ENCODE data around the gene ADAMTSL1.
A peak's percentile ranks its signal among the peaks of the same experiment; 100 is the strongest.

The ADAMTSL1 gene

DNA sequence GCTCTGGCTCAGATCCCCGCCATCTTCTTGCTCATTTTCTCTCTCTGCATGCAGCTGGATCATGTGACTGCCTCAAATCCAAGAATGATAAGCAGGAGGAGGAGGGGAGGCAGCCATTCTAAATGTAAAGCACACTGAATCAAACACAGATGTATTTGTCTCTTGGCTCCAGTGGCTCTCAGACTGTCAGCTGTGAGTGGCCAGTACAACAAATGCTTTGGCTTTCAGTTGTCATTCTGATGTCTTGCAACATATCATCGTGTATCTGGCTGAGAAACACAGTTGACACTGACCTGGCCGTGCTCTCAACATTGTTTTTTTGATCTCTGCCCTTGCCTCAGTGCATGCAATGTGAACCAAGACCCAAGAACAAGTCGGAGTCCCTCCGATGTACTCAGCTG is 233.1 kb downstream of the ADAMTSL1 start:
- no peak for DNase-seq

DNA sequence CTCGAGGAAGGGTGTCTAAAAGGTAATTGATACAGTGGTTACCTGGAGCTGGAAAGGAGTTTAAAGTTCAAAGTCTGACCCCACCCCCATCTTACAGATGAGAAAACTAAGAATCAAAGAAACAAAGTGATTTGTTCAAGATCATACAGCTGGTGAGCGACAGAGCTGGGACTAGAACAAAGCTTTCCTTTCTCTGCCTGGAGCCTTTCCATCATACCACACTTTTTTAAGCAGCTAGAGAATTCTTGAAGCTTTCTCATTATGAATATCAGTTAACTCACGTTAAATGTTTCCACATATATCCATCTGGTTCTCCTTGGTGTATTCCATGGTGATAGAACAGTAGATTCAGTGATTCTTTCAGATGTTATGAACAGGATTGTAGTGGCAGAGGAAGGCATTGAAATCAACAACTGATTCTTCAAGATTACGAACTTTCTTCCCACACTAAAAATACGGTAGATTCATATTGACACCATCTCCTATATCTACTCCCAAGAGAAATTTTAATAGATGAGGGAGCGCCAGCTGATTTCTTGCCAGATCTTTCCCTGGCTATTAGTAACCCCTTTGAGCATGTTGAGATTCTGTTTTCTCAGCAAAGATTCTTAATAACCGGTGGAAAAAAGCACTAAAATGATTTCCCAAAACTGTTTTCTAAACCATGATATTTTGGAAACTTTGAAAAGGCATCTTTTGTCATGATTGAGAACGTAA is 233.7 kb downstream of the ADAMTSL1 start:
- no peak for DNase-seq

DNA sequence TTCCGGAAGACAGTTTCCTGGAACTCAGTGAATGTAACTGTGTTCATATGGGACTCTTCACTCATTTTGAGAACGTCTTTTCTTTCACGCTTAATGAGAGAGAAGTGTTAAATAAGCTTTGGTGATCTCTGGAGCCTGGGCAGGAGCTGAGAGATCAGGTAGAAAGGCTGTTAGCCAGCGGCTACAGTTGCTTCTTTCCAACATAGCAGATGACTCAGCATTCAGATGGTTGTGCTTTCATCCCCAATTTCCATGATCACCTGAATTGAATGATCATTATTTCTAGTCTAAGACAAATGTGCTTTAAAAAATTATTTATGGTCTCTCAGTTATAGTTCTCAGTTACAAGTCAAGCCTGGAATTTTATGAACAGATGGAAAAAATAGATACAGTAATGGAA is 234.5 kb downstream of the ADAMTSL1 start:
- DNase-seq = no peak

DNA sequence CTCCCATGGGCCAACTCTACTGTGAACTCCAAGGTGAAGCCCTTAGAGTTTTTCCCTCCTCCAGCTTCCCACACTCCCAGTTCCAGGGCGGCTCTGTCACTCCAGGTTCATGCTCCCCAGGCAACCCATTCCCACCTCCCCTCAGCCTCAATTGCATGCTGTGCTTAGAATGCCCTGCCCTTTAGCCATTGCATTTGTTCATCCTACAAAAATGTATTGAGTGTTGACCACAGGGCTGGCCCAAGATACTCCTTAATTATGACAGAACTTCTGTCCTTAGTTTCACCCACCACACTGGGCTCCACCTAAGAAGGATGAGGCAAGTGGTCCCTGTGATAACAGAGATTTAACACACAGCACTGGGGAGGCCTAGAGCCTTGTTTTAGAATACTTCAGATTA is 236.1 kb downstream of the ADAMTSL1 start:
- DNase-seq = no peak

DNA sequence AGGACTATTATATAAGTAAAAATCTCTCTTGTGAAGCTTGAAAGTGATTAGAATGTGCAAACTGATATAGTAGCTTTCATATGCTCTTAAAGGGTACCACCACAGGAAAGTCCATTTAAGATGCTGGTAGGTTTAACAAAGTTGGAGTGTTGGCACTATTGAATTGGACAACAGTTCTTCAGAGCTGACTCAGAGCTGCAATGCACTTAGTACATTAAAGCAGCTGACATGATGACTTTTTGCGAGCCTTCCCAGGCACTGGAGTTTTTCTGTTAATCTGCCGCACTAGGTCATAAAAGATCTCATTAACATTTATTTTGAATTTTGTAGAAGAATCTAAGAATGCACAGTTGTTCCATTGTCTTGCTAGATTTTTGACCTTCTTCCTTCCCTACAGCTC is 243.8 kb downstream of the ADAMTSL1 start:
- DNase-seq = no peak

DNA sequence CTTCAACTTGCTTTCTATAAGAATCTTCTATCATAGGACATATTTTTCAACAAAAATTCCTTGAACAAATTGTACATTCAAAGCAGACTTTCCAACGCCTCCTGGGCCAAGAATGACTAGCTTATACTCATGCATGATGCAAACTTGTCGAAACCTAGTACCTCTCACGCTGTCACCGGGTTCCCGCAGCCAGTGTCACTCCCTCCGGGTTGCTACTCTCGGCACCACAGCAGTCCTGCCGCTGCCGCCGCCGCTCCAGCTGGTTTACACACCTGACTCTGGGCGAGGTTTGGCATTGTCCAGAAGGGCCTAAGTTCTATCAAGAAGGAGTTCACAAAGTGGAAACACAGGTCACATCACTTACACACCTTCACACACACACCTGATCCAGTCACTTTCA is 244.4 kb downstream of the ADAMTSL1 start:
- DNase-seq = no peak

DNA sequence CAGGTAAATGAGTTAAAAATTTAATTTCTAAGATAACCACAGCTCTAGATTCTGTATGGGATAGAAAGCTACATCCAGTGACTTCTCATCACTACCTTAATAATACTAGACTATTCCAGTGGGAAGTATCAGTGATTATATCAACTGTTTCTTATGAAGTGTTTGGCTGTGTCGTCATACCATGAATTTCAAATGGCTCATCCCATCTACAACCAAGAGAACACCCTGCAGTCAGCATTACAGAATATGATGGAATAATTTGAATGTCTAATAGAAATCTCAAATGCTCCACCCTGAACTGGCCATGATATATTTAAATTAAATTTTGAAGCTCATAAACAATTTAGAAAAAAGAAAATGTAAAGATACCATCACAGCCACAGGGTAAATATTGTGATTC is 245.0 kb downstream of the ADAMTSL1 start:
- DNase-seq = no peak

DNA sequence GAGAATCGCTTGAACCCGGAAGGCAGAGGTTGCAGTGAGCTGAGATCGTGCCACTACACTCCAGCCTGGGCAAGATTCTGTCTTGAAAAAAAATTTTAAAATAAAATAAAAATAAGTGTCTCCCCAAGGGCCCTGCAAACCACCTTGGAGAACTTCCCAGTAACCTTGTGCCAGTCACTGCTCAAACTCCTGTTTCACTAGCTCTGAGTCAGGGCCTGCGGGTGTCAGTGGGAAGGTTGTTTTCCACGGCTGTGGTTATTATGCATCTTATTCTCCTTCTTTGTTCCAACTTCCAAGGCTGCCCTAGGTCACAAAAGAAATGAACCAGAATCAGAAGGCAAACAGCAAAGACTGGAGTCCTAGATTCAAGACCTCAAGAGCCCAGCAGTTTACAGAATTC is 246.7 kb downstream of the ADAMTSL1 start:
- no peak for DNase-seq

DNA sequence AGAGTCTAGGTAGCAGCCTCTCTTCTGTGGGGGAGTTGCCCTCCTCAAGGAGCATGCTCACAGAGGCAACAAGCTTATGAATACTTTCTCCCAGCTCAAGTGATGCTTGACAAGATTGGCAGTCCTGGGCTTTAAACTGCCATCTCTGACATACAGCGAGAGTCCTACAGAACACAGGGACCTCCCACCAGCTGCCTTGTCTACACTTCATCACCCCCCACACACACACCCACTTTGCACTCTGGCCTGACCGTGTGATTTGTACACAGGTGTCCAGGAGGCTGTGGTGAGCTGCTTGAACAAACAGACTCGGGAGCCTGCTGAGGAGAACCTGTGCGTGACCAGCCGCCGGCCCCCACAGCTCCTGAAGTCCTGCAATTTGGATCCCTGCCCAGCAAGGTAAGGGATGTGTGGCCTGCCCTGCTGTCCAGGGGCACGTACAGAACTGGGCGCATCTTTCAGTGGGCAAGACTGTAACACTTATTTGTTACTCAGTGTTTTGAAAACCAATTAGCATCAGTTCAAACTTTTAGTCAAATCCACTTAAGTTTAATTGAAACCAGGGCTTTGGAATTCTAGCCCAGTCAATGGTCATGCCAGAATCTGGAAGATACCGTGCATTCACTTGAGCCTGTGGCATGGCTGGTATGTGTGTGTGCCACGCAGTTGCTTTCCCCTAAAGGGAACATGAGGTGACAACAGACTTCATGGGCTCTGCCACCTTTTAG is 247.5 kb downstream of the ADAMTSL1 start:
- DNase-seq = peak; percentile 61

DNA sequence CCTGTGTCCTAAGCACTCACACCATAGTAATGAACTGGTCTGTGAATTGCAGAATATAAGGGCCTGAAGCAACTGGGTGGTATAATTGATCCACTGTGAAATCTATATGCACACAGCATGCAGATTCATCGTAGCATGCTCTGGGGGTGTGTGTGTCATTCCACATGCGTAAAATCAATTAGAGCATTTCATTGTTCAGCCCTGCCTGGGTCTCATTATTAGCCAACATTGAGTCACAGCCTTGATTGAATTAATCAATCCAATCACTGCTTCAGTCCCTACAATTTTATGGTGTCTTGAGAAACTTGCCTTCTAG is 248.0 kb downstream of the ADAMTSL1 start:
- DNase-seq = no peak

DNA sequence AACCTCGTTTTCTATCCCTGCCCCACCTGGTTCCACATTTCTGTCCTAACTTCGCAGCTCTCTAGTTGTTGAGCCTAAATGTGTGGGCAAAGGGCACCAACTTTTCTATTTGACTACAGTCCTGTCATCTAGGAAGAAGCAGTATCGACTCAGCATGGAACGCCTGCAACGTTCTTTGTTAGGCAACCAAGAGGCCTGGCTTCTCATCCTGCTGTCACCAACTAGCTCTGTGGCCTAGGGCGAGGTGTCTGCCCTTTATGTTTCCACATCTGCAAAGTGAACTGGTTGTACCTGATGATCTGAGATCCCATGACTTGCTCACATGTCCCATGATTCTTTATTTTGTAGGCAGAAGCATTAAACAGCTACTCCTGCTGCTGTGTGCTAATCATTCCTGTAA is 248.9 kb downstream of the ADAMTSL1 start:
- DNase-seq = no peak

DNA sequence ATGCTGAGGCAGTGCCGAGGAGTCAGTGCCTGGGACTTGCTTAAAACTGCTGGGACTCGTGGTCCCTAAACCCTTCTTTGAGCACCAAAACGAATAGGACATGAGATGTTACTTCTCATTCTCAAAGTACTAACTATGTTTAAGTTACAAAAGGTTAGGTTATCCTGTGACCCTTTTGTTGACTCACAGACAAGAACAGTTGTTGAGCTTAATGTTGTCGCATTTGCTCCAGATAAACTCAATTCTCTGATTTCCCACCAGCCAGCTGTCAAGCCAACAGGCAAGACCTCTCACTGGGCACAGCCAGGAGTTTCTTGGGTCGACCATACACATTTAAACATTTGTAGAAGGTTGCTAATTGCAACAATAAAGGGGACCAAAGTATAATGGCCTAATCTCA is 249.4 kb downstream of the ADAMTSL1 start:
- DNase-seq = no peak

DNA sequence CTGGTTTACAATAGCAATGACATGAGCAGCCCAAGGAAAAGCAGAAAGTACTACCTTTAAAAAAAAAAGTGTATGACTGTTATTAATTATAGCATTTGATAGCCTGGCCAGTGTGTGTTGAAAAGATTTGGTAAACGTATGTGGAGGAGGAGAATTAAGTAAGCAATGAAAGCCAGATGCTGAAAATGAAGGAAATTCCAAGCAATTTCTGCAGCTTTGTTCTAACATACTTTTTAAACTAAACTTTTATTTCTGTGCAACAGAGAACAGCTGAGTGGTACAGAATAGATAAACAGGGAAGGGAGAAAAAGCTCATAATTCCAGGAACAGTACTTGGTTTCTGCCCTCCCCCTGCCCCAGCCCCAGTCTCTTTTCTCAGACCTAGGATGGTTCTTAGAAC is 252.6 kb downstream of the ADAMTSL1 start:
- no peak for DNase-seq

DNA sequence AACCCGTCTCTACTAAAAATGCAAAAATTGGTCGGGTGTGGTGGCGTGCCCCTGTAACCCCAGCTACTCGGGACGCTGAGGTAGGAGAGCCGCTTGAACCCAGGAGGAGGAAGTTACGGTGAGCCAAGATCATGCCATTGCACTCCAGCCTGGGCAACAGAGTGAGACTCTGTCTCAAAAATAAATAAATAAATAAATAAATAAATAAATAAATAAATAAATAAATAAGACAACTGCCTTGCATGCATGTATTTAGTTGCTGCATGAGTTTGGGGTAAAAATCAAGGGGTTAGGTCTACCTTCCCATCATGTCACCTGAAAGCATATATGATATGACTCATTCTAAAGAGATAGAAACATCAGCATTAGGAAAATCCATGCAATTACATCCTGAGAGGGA is 254.0 kb downstream of the ADAMTSL1 start:
- DNase-seq = no peak

DNA sequence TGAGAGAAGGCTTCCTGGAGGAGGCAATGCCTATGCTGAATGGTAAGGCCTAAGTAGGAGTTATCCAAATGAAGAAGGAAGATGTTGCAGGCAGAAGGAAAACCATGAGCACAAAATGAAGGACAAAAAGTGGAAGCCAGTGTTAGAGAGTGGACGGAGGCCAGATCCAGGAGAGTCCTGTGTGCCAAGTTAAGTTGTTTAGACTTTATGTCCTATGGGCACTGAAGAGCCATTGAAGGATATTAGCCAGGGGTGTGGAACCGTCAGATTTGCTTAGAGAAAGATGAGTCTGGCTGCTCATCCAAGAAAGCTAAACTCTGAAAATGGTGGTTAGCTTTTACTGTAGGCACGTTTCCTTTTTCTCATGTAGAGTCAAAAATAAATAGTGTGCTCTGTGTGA is 254.7 kb downstream of the ADAMTSL1 start:
- DNase-seq = no peak

DNA sequence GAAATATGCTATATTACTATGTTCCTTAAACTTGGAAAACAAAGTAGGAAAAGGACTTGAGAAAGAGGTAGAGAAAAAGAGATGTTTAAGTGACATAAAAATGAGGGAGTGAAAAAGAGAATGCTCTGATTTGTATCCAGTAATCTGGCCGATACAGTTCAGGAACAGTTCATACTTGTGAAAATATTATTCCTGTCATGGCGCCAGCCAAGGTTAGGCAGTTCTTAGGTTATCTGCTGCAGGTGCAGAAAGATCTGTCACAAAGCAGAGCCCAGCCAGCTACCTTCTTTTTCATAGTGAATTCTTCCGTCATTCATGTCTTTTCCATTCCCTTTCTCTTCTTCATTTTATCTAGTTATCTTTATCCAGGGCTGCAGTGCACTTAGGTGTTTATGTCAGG is 256.3 kb downstream of the ADAMTSL1 start:
- no peak for DNase-seq

DNA sequence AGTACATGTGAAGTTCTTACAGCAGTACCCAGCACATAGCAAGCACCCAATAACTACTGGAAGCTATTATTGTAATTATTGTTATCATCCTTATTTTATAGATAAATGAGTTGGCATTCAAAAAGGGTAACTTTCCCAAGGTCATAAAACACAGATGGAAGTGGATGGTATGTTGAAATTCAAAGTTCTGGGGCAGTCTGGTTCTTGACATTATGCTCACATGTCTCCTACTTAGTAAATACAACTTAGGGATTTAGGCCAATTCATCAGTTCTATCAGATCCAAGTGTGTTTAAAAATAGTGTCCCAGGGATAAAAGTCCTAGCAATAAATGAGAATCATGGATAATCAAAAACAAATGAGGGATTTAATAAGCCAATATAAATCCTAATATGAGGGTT is 265.2 kb downstream of the ADAMTSL1 start:
- DNase-seq = no peak

DNA sequence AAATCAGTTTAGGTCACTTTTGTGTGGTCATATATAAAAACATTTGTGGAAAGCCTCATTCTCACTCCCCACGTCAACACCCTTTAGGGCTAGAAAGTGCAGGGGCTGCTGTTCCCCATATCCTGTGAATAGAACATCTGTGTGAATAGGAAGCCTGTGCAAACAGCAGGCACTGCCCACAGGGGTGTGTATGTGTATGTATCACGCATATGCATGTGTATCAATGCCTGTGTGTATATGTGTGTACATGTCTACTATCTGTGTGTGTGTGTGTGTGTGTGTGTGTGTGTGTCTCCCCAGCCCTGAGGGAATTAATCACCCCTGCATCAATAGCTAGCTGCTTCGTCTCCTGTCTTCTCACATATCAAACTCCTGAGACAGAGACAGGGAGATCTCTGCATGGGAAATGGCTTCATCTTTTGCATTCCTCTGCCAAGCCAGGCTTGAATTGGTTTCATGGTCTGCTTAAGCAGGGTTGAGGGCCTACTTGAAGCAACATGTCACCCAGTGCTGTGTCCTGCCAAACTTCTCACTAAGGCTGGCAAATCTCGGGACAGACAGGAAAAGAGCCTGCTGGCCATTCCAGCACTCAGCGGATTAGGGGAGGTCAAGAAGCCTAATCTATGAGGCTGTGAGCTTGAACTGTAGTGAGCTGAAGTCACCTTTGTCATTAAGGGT is 265.8 kb downstream of the ADAMTSL1 start:
- DNase-seq = no peak

DNA sequence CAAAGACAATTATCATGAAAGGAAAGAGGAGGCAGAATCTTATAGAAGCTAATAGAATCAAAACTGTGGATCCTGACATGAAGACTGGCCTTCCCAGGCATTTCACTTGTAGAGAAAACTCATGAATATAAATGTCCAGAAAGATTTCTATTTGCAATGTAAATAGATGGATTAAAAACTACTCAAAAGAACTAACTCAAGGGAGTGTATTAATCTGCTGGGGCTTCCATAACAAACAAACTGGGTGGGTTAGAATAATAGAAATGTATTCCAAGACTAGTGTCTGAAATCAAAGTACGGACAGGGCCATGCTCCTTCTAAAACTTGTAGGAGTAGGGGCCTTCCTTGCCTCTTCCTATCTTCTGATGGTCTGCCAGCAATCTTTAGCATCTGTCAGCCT is 267.4 kb downstream of the ADAMTSL1 start:
- DNase-seq = no peak

DNA sequence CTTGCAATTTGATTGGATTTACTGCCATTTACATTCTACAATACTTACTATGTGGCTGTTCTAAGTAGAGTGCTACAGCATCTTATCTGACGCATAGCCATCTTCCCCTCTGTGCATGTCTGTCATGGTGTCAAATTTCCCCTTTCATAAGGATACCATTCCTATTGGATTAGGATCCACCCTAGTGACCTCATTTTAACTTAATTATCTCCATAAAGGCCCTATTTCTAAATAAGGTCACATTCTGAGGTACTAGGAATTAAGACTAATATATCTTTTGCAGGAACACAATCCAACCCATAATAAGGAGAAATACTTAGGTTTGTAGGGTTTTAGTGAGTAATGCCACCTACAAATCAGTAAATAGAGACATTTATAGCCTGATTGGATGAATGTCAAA is 268.0 kb downstream of the ADAMTSL1 start:
- no peak for DNase-seq

DNA sequence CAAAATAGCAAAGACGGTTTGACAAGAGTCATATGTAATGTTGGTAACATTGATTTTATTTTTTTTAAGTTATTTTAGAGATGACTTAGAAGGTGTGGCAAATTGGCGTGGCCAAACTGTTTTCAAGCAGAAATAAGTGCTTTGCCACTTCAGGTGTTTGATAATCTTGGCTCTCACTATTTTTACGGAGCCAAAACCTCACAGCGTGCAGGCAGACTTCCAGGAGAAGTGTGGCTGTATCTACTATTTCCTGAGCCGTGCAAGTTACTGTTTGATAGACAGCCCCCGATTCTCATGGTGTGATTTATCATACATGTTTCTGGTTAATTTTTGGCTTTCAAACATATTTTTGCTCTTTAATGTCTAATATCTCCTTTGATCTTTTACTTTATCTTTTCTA is 269.5 kb downstream of the ADAMTSL1 start:
- no peak for DNase-seq

DNA sequence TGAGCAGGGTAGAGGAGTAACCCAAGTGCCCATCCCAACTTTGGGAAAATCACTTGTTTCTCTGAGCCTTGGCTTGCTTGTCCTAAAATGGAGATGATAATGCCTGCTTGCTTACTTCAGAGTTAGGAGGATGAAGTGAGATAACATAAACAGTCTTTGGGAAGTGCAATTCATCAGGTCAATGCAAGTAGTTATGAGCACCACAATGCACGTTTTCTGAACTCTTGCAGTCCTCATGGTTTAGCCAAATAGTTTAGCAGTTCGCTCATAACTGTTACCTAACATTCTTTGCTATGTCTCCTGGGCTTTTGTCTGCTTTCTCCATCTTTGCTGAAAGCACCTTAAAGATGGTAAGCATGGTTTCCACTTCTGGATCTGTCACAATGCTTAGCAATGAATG is 270.0 kb downstream of the ADAMTSL1 start:
- DNase-seq = no peak

DNA sequence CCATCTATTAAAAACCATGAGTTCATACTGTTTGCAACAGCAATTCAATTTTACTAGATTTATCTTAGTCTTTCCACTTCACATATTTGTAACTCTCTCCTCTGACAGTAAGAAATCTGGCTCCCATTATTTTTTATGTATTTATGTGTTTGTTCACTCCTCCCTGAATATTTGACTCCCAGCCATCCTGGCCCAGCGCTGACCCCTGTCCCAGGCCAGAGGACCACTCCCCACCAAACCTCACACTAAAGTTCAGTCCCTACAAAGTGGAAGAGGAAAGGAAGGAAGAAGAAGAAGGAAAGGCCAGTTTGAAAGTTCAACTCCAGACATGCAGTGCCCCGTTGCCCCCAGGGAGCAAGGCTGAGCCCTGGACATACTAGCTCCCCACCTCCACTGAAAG is 271.8 kb downstream of the ADAMTSL1 start:
- DNase-seq = no peak

DNA sequence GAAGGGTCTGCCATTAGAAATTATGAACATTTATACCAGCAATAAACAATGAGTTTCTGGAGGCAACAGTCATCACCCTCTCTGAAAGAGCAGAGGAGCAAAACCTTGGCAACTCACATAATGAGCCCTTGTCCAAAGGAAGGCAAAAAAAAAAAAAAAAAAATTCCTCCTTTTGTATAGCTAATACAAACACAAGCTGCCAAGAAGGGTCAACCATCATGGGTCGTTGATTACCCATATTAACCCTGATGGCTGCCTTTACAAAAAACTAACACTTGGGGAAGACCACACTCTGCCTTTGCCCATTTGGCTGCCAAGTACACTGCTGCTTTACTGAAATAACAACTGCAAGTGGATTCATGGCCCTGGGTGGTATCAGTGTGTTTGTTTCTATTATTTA is 272.7 kb downstream of the ADAMTSL1 start:
- DNase-seq = no peak

DNA sequence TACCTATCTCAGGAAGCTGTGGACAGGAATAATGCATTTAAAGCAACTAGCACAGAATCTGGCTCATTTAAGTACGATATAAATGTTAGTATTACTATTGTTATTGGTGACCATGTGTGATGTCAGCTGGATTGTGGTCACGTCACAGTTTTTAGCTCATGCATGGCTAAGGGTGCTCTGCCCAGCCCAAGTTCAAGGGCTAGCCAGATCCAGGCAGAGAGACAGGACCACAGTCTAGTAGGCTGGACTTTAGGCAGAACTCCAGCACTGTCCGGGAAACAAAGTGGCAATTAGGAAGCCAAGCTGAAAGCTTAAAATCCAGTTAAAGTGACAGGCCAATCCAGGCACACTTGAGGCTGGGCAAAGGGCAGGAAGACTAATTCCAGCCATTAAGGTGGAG is 273.6 kb downstream of the ADAMTSL1 start:
- DNase-seq = no peak
